Nephron (organoid): Measurements from ENCODE around the gene CEP152.
"Not testable (repeated sequence)": the region's sequence is repeated elsewhere in the genome, so short reads cannot be mapped to it uniquely, and the experiment has no call there.

Experiments
- H3K27ac Mint-ChIP-seq, 3 experiments: 2 replicates each; pipeline ENCODE4 v1.8.0; 2020; ENCODE audit warnings: mixed read lengths in 3 of 3, mild to moderate bottlenecking in 2 of 3, moderate library complexity in 1 of 3
- H3K27me3 Mint-ChIP-seq: 2 replicates; pipeline ENCODE4 v1.8.0; 2021; ENCODE audit warnings: low read depth, mild to moderate bottlenecking, moderate library complexity, mixed read lengths
- H3K36me3 Mint-ChIP-seq: 2 replicates; pipeline ENCODE4 v1.8.0; 2020; ENCODE audit warnings: low read depth, mixed read lengths
- H3K4me1 Mint-ChIP-seq: 2 replicates; pipeline ENCODE4 v1.8.0; 2020; ENCODE audit warnings: mixed read lengths
- H3K4me3 Mint-ChIP-seq, 3 experiments: 2 replicates each; pipeline ENCODE4 v1.8.0; 2020; ENCODE audit warnings: mild to moderate bottlenecking in 3 of 3, mixed read lengths in 3 of 3, moderate library complexity in 2 of 3
- H3K9me3 Mint-ChIP-seq: 2 replicates; pipeline ENCODE4 v1.8.0; 2020; ENCODE audit warnings: mixed read lengths
- TF ChIP-seq, protein P1 (sequence below), 3 experiments: fragments of 200-600 bp; sonication (generic); IDR thresholded peaks; one replicate each; pipeline ENCODE4 v1.5.0; 2021; ENCODE audit warnings: antibody characterized with exemption in 3 of 3; ENCODE audit not compliant: unreplicated experiment in 3 of 3

The CEP152 gene

DNA sequence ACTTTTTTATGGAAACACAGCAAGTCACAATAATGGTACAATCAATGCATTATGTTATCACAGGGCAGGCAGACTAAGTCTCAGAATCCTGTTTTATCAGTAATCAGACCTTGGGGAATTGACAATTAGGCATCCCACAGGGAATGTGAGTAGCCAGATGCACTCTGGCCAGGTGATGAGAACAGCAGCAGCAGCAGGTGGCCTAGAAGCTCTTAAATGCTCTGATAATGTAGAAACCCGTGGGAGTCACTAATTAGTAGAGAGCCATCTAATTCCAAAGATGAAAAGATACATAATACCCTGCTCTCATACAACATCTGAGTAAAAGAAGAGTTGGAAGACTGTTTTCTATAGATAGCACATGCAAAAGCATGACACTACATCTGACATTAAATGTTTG is 12.6 kb downstream of the CEP152 start:
- peaks cover 27% of the 10 kb centered on the region for H3K4me1 Mint-ChIP-seq
- H3K36me3 Mint-ChIP-seq: no peaks in the 10 kb centered on the region
- H3K9me3 Mint-ChIP-seq: no peaks in the 10 kb centered on the region
- H3K4me3 Mint-ChIP-seq: no peak overlapping the region
- peak overlapping the region in 1 of 3 experiments; percentile 25 for H3K27ac Mint-ChIP-seq
- TF ChIP-seq, protein P1, sequence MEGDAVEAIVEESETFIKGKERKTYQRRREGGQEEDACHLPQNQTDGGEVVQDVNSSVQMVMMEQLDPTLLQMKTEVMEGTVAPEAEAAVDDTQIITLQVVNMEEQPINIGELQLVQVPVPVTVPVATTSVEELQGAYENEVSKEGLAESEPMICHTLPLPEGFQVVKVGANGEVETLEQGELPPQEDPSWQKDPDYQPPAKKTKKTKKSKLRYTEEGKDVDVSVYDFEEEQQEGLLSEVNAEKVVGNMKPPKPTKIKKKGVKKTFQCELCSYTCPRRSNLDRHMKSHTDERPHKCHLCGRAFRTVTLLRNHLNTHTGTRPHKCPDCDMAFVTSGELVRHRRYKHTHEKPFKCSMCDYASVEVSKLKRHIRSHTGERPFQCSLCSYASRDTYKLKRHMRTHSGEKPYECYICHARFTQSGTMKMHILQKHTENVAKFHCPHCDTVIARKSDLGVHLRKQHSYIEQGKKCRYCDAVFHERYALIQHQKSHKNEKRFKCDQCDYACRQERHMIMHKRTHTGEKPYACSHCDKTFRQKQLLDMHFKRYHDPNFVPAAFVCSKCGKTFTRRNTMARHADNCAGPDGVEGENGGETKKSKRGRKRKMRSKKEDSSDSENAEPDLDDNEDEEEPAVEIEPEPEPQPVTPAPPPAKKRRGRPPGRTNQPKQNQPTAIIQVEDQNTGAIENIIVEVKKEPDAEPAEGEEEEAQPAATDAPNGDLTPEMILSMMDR (IDR thresholded peaks at IDR 0.05; ENCODE audit: unreplicated experiment in 3 of 3): no peak
- no peaks in the 10 kb centered on the region for H3K27me3 Mint-ChIP-seq

DNA sequence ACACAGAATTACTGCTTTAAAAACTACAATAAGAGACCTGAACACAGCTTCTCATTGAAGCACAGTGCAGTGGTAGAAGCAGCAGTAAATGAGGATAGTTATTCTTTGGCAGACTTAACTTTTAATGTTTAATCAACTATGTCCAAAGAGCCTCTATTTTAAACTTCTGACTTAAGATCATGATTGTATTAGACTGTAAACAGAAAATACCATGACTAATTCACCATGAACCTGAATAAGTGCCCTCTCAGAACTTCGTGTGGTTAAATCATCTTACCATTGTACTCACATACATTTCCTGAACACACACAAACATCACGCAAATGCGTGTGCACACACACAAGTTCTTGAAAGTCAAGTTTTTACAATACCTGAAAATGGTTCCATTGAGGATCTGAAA is 13.9 kb downstream of the CEP152 start:
- Mint-ChIP-seq H3K9me3 (no peaks in the 10 kb centered on the region), H3K4me3 (no peak overlapping the region), H3K27ac (peak overlapping the region; percentile 66 to 90 (median 82)), H3K4me1 (peaks cover 27% of the 10 kb centered on the region), H3K27me3 (no peaks in the 10 kb centered on the region), H3K36me3 (peaks cover 7% of the 10 kb centered on the region)
- TF ChIP-seq, protein P1 (IDR thresholded peaks at IDR 0.05; ENCODE audit: unreplicated experiment in 3 of 3): no peak

DNA sequence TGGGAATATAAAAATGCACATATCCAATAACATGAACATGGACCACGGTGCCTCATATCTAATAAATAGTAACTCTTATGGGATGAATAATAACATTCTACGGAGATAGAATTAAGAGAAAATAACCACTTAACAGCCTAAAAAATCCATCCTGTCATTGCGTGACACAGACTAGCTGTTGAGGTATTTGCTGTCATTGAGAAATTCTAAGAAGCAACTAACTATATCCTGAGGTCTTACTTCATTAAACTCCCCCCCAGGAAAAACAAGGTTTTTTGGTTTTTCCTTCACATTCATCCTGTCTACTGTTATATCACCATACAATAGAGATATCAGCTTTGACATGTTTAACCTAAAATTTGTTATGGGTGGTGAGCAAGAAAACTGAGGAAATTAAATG is 14.3 kb downstream of the CEP152 start:
- Mint-ChIP-seq H3K36me3 (peaks cover 8% of the 10 kb centered on the region), H3K27me3 (no peaks in the 10 kb centered on the region), H3K4me1 (peaks cover 27% of the 10 kb centered on the region), H3K9me3 (no peaks in the 10 kb centered on the region), H3K4me3 (no peak overlapping the region), H3K27ac (peak overlapping the region; percentile 66 to 90 (median 82))
- TF ChIP-seq, protein P1 (IDR thresholded peaks at IDR 0.05; ENCODE audit: unreplicated experiment in 3 of 3): no peak

DNA sequence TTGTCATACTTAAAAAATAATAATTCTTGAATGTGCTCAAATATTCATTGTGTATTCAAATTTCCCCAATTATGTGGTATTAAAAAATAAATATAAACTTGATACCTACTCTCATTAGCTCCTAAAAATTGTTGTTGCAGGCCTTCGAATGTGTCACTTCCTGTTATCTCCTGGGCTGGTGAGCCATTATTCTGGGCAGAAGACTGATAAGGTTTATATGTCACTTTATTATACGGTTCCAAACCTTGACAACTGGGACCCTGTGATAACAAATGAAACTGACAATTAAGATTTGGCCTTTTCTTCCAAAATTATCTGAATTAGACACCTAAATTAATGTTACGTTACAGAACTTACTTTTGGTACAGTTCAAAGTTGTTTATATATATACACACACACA is 15.0 kb downstream of the CEP152 start:
- TF ChIP-seq, protein P1 (IDR thresholded peaks at IDR 0.05; ENCODE audit: unreplicated experiment in 3 of 3): no peak
- H3K27me3 Mint-ChIP-seq: no peaks in the 10 kb centered on the region
- peaks cover 9% of the 10 kb centered on the region for H3K36me3 Mint-ChIP-seq
- H3K9me3 Mint-ChIP-seq: no peaks in the 10 kb centered on the region
- no peak overlapping the region for H3K27ac Mint-ChIP-seq
- H3K4me3 Mint-ChIP-seq: no peak overlapping the region
- peaks cover 23% of the 10 kb centered on the region for H3K4me1 Mint-ChIP-seq

DNA sequence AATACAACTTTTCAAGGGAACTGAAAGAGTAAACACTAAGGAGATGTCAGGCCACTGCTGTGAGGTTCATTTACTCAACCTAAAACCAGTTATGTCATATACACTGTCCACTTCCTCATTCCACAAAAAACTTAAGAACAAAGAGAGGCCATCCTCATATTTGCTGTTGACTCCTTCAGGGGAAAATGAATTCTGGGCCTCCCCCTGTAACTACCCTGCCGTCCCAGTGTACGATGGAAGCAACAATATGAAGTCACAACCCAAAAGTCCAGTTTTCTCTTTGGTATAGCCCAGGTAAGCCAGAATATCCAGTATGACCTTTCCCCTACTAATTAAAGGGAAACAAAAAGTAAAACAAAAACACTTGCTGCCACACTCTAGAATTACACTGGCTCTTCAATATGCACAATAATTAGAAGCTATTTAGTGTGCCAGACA is 16.2 kb downstream of the CEP152 start:
- TF ChIP-seq, protein P1 (IDR thresholded peaks at IDR 0.05; ENCODE audit: unreplicated experiment in 3 of 3): no peak
- H3K4me3 Mint-ChIP-seq: no peak overlapping the region
- H3K27me3 Mint-ChIP-seq: no peaks in the 10 kb centered on the region
- H3K27ac Mint-ChIP-seq: peak overlapping the region; percentile 49 to 91 (median 88)
- peaks cover 18% of the 10 kb centered on the region for H3K4me1 Mint-ChIP-seq
- H3K9me3 Mint-ChIP-seq: no peaks in the 10 kb centered on the region
- H3K36me3 Mint-ChIP-seq: peaks cover 17% of the 10 kb centered on the region

DNA sequence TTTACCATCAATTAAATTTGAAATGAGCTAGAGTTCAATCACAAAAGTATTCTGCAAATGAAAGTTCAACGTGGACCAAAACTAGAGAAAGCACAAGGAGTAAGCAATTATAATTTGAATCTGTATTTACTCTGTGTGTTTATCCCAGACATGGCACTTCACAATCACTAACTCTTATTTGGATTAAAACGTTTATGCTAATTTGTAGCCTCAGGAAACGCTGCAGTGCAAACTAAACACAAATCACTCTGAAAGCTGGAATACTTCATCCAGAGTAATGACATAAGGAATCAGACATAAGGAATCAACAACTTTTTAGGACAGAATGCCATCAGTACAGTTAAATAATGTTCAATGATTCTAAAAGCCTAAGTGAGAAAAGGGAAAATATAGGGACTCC is 18.5 kb downstream of the CEP152 start:
- Mint-ChIP-seq H3K36me3 (peaks cover 33% of the 10 kb centered on the region), H3K4me3 (no peak overlapping the region), H3K27ac (peak overlapping the region in 1 of 3 experiments; percentile 19), H3K4me1 (peaks cover 6% of the 10 kb centered on the region), H3K27me3 (no peaks in the 10 kb centered on the region), H3K9me3 (no peaks in the 10 kb centered on the region)
- TF ChIP-seq, protein P1 (IDR thresholded peaks at IDR 0.05; ENCODE audit: unreplicated experiment in 3 of 3): no peak

DNA sequence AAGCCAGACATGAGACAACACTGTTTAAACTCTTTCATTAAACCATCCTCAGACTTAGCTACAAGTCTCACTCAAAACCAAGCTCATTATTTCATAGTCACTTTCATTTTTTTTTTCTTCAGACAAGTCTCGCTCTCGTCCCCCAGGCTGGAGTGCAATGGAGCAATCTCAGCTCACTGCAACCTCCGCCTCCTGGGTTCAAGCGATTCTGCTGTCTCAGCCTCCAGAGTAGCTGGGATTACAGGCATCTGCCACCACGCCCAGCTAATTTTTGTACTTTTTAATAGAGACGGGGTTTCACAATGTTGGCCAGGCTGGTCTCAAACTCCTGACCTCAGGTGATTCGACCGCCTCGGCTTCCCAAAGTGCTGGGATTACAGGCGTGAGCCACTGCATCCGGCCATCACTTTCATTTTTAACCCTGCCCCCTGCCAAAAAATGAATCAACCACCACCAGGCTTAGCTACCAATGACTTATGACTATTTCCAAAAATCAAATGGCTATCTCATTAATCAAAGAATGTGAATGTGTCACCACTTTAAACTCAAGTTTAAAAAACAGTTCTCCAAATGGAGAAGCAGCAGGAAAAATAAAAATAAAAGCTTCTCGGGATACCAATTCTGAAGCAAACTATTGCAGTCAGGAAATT is 20.3 kb downstream of the CEP152 start:
- not testable (repeated sequence) for H3K4me3 Mint-ChIP-seq, H3K27me3 Mint-ChIP-seq, H3K4me1 Mint-ChIP-seq, H3K9me3 Mint-ChIP-seq, H3K27ac Mint-ChIP-seq
- H3K36me3 Mint-ChIP-seq: peaks cover 38% of the 10 kb centered on the region
